Stimulated activated CD8-positive, alpha-beta memory T cell treated with anti-CD3 and anti-CD28 coated beads, Interleukin-12 subunit alpha, Interleukin-12 subunit beta, amount 100 ng/mL, for 24 hours (primary cell): ENCODE data around the gene PRKCH.
A peak's percentile ranks its signal among the peaks of the same experiment; 100 is the strongest.

Experiments used
- DNase-seq: peaks from one replicate; pipeline ENCODE4 v3.0.0-alpha.2; 2020; ENCODE audit errors: extremely low read depth

The PRKCH gene

DNA sequence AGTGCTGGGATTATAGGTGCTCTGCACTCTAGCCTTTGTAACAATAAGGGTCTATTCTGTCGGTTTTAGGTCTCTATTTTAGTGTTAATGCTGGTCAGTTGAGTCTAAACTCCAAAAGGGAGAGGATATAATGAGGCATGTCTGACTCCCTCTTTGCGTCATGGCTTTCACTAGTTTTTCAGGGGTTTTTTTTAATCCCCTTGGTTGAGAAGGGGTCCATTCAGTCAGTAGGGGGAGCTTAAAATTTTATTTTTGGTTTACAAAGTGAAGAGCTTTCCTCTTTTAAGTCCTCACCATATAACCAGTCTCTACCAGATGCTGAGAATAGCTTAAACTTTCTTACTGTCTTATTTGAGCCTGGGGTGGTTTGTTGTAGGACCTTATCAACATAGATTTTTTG, 106.9 kb downstream of the PRKCH start:
- no peak for DNase-seq

DNA sequence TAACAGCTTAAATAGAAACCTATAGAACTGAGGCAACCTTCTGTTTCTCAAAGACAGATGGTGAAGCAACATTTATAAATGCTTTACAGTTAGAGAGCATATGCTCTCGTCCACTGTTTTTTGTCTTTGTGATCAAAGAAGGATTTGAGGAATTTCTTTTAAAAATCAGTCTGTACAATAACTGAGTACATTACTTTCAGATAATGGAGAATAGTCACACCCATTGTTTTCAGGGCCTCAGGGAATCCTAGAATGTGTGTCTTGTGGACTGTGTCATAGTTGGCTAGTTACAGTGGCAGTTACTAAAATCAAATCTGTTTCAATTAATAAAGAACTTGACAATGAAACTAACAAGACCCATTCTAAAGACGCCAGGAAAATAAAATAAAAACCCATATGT, 107.9 kb downstream of the PRKCH start:
- DNase-seq, result no peak

DNA sequence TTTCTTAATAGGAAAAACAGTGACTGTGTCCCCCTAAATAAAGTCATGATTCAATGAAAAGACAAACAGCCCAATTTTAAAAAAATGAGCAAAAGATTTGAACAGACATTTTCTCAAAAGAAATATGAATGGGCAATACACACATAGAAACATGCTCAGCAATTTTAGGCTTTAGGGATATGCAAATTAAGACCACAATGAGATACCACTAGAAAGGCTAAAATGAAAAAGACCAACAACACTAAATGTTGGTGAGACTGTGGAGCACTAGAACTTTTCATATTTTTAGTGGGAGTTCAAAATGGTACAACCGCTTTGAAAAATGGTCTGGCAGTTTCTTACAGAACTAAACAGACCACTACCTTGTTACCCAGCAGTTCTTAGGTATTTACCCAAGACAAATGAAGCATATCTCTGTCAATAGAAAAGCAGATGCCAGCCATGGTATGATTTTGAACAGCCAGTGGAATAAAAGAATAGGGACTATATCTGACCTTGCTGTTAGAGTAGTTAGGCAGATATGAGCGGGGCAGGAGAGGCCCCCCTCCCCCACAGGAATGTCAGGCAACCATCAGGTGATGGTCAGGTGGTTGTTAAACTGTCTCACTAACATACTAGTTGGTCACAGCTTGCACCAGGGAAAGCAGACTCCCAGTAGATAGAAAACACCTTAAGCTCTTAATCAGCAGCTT, 108.8 kb downstream of the PRKCH start:
- no peak for DNase-seq

DNA sequence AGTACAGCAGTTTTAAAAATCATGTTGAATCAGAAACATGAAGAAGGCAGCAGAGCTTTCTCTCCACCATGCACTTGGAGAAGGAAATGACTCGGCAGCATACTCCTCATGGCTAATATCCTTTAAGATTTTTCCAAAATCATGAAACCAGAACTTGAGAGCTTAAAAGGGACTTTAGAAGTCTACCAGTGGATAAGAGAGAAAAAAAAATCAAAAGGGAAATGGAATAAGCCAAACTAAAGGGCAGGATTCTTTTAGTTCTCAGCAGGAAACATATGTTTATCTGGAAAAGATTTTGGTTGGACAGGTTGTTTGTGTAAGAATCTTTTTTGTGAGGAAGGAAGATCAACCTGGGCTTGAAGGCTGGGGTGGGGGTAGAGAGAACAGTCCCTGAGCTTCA, 111.8 kb downstream of the PRKCH start:
- no peak for DNase-seq

DNA sequence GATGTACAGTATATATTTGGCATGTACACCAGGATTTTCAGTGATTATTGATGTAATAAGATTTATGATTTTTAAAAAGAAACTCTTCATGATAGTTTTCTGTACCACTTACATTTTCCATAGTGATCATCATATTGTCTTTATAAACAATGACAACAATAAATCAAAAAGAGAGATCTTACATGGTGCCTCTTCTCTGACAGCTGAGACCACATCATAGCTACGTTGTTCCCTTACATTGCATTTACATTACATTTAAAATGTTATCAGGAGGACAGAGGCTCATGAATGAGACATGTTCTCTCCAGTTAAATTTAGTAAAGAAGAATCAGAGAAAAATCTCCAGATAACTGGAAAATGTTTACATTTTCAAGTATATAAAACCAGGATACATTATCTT, 112.4 kb downstream of the PRKCH start:
- DNase-seq, result no peak

DNA sequence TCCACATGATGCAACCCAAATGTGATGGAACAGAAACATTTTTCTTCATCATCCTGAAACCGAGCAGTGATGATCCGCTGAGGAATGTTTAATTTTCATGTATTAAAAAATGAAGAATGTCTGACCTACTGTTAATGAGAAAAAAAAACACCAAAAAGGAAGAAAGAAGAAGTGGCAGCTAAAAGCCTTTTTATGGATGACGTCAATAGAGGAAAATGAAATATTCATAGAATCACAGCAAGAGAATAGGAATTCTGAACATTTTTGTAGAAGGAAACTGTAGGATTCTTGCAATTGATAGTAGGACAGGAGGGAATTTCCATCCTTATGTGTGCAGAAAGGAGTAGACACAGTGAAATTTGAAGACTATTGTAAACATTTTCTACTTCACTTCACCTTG, 112.9 kb downstream of the PRKCH start:
- no peak for DNase-seq

DNA sequence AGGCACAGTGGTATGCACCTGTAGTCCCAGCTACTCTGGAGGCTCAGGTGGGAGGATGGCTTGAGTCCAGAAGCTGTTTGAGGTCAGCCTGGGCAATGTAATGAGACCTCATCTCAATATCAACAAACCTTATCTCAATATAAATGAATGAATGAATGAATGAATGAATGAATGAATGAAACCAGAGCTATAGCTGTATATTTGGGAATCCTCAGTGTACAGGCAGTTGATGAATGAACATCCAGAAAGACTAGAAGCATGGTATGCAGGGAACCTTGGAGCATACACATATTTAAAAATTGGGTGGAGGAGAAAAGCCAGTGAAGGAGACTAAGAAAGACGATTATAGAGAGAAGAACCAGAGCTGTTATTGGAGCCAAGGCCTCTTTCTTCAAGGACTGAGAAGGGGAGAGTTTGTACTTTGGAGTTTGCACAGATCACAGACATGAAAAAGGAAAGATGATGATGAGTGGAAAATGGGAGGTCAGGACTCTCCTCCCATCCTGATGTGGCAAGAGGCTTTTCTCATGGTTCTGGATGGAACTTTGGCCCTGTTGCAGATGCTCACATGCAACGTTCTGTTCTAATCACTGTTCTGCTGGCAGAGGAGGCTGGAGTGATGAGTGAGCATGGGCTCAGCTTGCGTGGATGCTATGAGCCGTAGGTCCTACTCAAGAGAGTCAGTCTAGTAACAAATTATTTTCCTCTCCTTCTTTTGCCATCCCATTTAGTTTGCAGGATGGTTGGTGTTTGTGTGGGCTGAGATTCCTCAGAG, 114.4 kb downstream of the PRKCH start:
- no peak for DNase-seq

DNA sequence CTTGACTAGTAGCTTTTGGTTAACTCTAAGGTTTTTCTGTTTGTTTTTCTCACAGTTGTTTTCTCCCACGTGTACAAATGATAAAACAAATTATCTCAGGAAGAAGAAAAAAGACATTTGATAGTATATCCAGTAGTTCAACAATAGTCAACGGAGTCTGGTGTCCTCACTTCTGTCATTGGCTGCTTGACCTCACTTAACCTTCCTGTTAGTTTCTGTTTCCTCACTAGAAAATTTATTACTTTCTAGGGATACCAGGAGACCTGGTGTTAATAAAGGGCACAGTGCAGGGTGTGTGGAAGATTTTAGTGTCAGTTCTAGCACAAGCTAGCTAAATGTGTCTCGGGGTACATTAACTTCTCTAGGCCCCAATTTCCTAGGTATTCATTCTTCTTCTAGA, 116.0 kb downstream of the PRKCH start:
- no peak for DNase-seq

DNA sequence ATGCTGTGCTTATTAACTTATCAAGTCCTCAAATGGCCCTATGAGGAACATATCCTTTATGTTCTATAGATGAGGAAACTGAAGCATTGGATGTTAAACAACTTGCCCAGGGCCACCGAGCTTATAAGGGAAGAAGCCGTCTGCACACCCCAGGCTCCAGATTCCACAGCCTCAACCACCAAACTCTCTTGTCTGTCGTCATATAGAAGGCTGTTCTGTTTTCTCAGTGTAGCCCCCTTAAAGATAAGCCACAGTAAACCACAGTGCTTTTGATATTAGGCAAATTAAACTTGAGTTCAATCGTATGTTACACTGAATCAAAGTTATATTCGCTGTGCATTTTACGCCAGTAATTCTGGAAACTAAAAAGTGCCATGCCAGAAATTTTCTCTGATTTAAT, 116.7 kb downstream of the PRKCH start:
- no peak for DNase-seq

DNA sequence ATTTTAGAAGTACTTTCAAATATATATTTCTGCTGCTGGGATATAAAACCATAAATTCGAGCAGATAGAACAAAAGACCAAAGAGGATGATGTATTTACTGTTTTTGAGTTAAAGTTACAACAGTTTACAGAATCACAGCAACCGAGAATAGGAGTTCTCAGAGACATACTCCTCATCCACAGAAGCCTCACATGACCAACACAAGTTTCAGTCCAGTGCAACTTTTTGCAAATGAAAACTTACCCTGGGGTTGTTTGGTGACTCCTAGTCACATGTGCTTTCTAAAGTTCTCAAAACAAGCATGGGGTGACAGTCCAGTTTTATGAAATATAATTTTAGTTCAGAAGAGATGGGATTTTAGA, 117.1 kb downstream of the PRKCH start:
- DNase-seq, result no peak

DNA sequence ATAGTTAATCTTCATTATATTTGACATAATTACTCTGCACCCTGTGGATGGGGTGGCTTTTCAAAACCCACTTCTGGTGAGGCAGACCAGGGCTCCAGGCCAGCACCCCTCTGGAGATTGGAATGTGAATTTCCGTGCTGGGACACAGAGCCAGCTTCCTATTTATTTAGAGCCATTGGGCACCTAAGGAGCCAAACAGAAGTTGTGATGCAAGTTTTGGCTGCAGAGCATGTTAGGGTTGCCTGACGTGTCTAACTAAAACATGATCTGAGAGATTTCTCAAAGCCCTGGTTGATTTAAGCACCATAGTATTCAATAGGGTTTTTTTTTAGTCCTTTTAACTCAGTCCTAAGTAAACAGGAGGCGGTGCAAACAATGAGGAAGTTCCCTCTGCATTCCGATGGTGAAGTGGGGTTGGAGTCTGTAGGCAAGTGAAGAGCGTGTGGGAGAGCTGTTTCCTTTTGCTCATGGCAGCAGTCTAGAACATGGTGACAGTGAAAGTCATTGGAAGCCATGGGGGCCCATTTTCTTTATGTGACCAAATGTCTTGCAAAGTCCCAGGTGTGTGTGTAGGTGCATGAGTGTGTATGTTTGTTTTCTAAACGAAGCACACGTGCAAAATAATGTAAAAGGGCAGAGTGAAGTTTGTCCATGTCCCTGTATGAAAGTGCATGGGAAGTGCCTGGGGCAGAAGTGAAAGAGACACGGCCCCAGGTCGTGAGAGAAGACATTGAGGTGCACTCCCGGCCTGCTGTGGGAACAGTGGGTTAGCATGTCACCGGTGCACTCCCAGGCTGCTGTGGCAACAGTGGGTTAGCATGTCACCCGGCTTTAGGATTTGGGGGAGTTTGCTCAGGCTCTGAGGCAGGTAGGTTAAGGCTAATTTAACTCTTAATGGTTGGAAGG, 117.7 kb downstream of the PRKCH start:
- no peak for DNase-seq

DNA sequence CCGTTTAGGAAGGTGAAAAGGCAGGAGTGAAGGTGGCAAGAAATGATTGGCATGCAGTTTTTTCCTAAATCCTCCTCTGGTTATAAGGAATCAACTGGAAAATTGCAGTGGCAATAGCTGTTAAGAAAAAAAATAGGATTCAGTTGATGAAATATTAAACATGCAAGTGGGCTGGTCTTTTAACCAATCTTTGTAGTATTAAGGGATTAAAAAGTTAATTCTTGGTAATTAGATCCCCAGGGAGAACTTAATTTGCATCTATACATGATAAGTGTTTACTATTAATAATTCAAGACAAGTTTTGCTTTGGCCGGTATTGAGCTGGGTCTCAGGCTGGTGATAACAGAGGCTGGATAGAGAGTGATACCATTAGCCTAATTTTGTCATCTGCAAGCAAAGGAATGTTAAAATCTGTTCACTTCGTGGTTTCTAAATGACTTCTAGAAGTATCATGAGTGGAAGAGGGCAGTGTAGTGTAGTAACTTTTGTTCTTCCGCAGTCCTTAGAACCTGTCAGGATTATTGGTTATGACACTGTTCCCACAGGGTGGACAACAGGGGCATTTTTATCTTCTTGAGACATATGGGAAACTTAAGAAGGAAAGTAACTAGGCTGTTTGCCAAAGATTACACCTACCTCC, 118.5 kb downstream of the PRKCH start:
- no peak for DNase-seq

DNA sequence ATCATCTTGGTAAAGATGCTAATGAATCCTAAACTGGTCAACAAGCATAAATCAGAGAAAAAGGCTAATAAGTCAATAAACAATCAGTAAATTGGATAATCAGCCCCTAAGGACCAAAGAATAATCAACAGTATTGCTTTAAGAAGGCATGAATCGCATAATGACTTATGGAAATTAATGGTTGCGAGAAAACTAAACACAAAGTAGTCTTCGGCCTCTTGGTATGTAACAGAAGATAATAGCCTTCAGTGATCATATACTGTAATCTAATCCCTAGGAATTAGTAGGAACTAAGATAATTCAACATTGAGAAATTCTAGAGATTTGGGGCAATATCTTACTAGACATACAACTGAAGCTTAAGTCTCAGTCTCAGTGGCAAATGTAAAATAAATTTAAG, 122.1 kb downstream of the PRKCH start:
- no peak for DNase-seq

DNA sequence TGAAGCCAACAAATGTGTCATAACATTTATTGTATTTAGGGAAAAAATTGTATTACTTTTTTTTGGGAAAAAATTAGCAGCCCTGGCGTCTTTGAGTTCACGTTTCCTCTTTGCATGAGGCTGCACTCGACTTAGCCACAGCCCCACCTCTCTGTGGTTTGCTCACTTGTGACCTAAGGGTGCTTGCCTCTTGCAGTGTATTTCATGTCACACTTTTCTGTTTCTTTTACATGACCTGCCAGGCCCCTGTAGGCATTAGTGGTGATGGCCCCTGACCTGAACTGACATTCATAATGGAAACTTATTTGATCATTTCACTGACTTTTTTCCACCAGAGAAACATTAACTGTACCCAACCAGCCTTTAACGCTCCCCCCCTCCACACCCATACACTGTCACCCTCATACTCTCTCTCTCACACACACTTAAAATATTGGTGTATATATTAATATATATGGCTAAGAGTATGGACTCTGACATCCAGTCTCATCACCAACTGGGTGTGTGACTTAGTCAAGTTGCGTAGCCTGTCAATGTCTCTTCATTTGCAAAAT, 122.9 kb downstream of the PRKCH start:
- DNase-seq, result no peak

DNA sequence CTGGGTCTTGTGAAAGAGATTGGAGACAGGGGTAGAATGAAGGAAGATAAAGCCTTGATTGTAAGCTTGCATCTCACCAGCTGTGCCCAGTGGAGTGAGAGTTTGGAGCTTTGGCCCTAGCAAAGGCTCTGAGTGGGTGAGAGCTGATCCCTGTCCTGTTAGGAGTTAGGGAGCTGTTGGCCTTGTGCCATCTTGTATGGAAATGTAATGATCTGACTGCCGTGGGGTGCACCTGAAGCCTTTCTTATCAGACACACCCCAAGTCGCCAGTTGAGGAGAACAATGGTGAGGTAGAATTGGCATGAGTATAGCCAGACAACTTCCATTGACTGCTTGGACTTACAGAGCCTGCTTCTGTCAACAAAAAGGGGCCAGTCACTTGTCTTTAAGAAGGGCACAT, 130.1 kb downstream of the PRKCH start:
- no peak for DNase-seq

DNA sequence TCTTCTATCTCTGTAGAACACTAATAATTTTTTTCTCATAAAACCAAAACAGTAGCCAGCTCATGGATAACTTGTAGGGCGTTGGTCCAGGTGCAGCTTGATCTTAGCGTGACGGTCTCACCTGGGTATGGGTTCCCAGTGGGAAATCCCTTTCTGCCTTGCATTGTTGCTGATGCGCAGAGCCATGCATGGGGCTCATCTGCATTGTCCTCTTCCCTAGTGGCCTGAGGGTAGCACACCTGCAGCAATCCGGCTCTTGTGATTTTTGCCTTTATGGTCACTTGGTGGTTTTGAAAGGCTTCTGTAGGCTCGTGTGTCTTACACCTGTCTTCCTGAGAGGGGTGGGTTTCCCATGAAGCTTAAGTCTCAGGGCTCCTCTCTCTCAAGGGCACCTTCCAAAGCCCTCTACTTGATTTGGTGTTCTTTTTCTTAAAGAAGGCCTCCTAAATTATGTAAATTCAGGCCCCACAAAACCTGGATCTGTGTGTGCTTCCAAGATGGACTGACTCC, 130.6 kb downstream of the PRKCH start:
- no peak for DNase-seq

DNA sequence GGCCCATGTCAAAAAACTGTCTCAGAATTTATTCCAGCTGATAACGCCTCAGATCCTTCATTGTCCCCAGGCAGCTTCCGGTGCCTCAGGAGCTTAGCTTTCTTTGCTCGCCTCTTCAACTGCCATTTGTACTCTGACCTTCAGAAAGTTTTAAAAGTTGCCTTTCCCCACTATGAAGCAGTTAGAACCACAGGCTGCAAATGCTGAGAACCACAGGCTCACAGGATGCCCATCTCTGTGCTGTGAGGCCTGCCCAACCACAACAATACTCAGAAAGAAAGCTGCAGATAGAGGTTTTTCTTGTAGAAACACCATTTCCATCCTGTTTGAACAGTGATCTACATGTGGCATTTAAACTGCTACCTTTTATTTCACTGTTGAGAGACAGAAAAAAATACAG, 131.1 kb downstream of the PRKCH start:
- DNase-seq, result no peak

DNA sequence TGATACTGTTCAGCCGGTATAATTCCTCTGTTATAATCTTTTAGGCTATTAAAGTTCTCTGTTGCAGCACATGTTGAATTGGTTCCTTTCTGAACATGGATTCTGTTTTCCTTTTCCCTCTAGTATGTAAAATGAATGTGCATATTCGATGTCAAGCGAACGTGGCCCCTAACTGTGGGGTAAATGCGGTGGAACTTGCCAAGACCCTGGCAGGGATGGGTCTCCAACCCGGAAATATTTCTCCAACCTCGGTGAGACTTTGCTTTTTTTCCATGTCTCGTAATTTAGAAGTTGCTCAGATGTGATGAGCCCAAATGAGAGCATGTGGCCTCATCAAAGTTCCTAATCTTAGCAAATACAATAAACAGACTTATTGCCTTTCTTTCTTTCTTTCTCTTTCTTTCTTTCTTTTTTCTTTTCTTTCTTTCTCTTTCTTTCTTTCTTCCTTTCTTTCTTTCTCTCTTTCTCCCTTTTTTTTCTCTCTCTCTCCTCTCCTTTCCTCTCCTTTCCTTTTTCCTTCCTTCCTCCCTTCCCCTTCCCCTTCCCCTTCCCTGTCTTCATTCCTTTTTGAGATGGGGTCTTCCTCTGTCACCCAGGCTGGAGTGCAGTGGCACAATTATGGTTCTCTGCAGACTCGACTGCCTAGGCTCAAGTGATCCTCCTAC, 131.9 kb downstream of the PRKCH start:
- no peak for DNase-seq

DNA sequence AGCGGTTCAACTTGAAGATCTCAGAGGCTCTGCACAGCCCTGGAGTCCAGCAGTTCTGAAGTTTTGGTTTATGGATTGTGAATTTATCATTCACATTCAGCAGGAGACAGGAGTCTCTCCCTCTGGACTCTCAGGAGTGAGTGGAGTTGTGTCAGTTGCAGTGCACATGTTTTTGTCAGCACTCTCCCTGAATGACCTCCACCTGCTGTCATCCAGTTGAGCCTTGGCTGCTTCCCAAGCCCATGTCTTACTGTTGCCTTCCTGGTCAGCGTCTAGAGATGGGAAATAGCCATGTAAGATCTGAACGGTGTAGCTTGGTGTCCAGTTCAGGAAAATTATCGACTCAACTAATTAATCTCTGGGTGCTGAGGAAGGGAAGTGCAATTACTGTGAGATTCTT, 133.2 kb downstream of the PRKCH start:
- no peak for DNase-seq

DNA sequence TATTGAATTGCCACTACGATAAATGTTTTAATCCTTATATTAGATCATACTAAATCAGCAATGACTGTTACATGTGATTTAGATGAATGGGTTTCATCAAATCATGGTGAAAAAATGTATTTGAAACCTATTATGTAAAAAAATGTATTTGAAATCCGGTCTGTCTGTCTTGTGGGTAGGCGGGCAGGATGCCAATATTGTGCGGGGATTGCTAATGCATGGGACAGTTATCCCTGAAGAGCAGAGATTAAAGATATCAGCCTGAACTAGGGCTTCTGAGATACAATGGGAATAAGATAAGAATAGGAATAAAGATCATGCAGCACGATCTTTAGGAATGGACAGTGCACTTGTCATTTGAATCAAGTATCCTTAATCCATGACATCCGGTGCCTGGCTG, 134.0 kb downstream of the PRKCH start:
- DNase-seq, result no peak

DNA sequence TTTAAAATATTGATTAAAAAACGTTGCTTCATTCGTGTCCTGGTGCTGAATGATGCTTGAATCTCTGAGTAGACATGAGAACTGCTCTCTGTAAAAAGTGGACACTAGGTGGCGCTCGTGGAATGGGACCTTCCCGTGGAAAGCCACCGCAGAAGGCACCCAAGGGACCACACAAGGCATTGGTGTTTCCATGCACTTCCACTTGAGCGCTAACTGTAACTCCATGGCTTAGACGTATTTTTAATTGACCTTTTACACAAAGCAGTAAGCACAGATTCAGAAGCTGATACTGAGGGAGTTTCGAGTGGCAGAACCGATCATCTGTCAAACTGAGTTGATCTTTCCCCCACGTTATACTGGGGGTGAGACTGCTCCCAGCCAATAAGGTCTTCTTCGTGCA, 135.3 kb downstream of the PRKCH start:
- DNase-seq, result peak; percentile 59
